CD4-positive, alpha-beta T cell treated with Interleukin-6 at 100 ng/mL for 8 hours (primary cell): ENCODE results near the gene PDGFA.

Experiments used
- DNase-seq: peaks from one replicate; pipeline ENCODE4 v3.0.0-alpha.2; 2020; ENCODE audit warnings: mixed read lengths, low spot score

The PDGFA gene

GRCh38 chr7:459584-460373, 59.9 kb downstream of the PDGFA start:
- no peak for DNase-seq

GRCh38 chr7:458511-459245, 61.0 kb downstream of the PDGFA start:
- DNase-seq = no peak

- no peak for DNase-seq
Measured at GRCh38 chr7:457814-458510, 61.7 kb downstream of the PDGFA start.

GRCh38 chr7:455110-455928, 64.3 kb downstream of the PDGFA start:
- DNase-seq = no peak

GRCh38 chr7:454356-455109, 65.1 kb downstream of the PDGFA start:
- no peak for DNase-seq

- DNase-seq = no peak
Measured at GRCh38 chr7:453597-454306, 65.9 kb downstream of the PDGFA start.

- DNase-seq = no peak
Measured at GRCh38 chr7:452791-453455, 66.7 kb downstream of the PDGFA start.

- no peak for DNase-seq
Measured at GRCh38 chr7:452226-452751, 67.4 kb downstream of the PDGFA start.

GRCh38 chr7:451255-452225, 68.1 kb downstream of the PDGFA start:
- no peak for DNase-seq

GRCh38 chr7:450741-451140, 68.9 kb downstream of the PDGFA start:
- no peak for DNase-seq

- no peak for DNase-seq
Measured at GRCh38 chr7:450036-450435, 69.6 kb downstream of the PDGFA start.

GRCh38 chr7:449324-450019, 70.2 kb downstream of the PDGFA start:
- no peak for DNase-seq

- DNase-seq = no peak
Measured at GRCh38 chr7:447523-447922, 72.1 kb downstream of the PDGFA start.
